ENCODE results near the gene EEPD1. TPM values are rescaled to one million over a fixed set of nuclear protein-coding genes. Genes with fewer than 3 reads are reported as not detected.

Gene EEPD1
- total RNA-seq, 1 experiment from 2014 or later, result 7.8 TPM

GRCh38 chr7:36129048-36129534 is 24.0 kb upstream of the EEPD1 start (continued):
- TF ChIP-seq CDX4 (CRISPR knock-in tag; IDR thresholded peaks at IDR 0.05; ENCODE audit: borderline replicate concordance), result no peak

GRCh38 chr7:36130236-36130945 is 22.7 kb upstream of the EEPD1 start:
- Mint-ChIP-seq H3K4me1 (peaks cover 5% of the 10 kb centered on the region; the same call in 1 of the 2 replicates), H3K27ac (no peak overlapping the region), H3K9me3 (peaks cover 13% of the 10 kb centered on the region), H3K4me3 (no peak overlapping the region), H3K36me3 (no peaks in the 10 kb centered on the region), H3K27me3 (ENCODE audit: low read depth) (no peaks in the 10 kb centered on the region)
- CTCF ChIA-PET, result no interaction called here
- DNase-seq (ENCODE audit: low spot score) (no peak), ATAC-seq (no peak)
- TF ChIP-seq E2F1 (CRISPR knock-in tag; IDR thresholded peaks at IDR 0.05) (no peak), JUN (CRISPR knock-in tag; IDR thresholded peaks at IDR 0.05) (no peak), GRHL2 (CRISPR knock-in tag; IDR thresholded peaks at IDR 0.05; ENCODE audit: insufficient replicate concordance, severe bottlenecking) (no peak), IRF2 (CRISPR knock-in tag; IDR thresholded peaks at IDR 0.05; ENCODE audit: borderline replicate concordance, low read depth) (no peak), FOXP1 (CRISPR knock-in tag; IDR thresholded peaks at IDR 0.05; ENCODE audit: borderline replicate concordance) (no peak), NFATC4 (CRISPR knock-in tag; IDR thresholded peaks at IDR 0.05) (no peak)
- POLR2A ChIA-PET, result no interaction called here

- peaks cover 5% of the 10 kb centered on the region; the same call in 1 of the 2 replicates for H3K4me1 Mint-ChIP-seq
- H3K27me3 Mint-ChIP-seq (ENCODE audit: low read depth), result no peaks in the 10 kb centered on the region
- peaks cover 13% of the 10 kb centered on the region for H3K9me3 Mint-ChIP-seq
- no peaks in the 10 kb centered on the region for H3K36me3 Mint-ChIP-seq
- H3K27ac Mint-ChIP-seq, result no peak overlapping the region
- TF ChIP-seq ZSCAN18 (CRISPR knock-in tag; IDR thresholded peaks at IDR 0.05) (no peak), NFATC4 (CRISPR knock-in tag; IDR thresholded peaks at IDR 0.05) (no peak), ZNF138 (CRISPR knock-in tag; conservative IDR thresholded peaks at IDR 0.05) (no peak), SOX15 (CRISPR knock-in tag; IDR thresholded peaks at IDR 0.05) (no peak), CTCF (IDR thresholded peaks at IDR 0.05) (no peak), EMX1 (CRISPR knock-in tag; IDR thresholded peaks at IDR 0.05) (no peak), TEAD1 (CRISPR knock-in tag; IDR thresholded peaks at IDR 0.05) (no peak), HMGA2 (CRISPR knock-in tag; IDR thresholded peaks at IDR 0.05) (no peak), RELA (CRISPR knock-in tag; IDR thresholded peaks at IDR 0.05; ENCODE audit: borderline replicate concordance) (no peak), ERG (CRISPR knock-in tag; IDR thresholded peaks at IDR 0.05) (no peak), SMAD3 (CRISPR knock-in tag; IDR thresholded peaks at IDR 0.05; ENCODE audit: borderline replicate concordance) (no peak)
- no peak overlapping the region for H3K4me3 Mint-ChIP-seq
- CTCF ChIA-PET, result interaction anchor here (1.3 to 1.4 kb wide), 3 partner anchors 110 to 189 kb away, joined by 3 to 12 read pairs (median 4); no protein-coding TSS in a partner anchor
- POLR2A ChIA-PET, result no interaction called here
- no peak for ATAC-seq
- DNase-seq (ENCODE audit: low spot score), result no peak
Measured at GRCh38 chr7:36131026-36131425, 22.0 kb upstream of the EEPD1 start.
